Measurements from ENCODE around the gene ABCD3.
"Not testable (repeated sequence)": the region's sequence is repeated elsewhere in the genome, so short reads cannot be mapped to it uniquely, and the experiment has no call there.

ABCD3 gene

GRCh38 chr1:94417978-94418663 lies at the start of gene ABCD3:
Gene ABCD3, plus strand, starts transcription at chr1:94418389. Its CDS starts 90 bp downstream, at chr1:94418479.
- peak; percentile 98 for DNase-seq (ENCODE audit: low spot score)

- DNase-seq (ENCODE audit: low spot score), result not testable (repeated sequence)
Observed at GRCh38 chr1:94372771-94373170, 45.4 kb upstream of the ABCD3 start.

- not testable (repeated sequence) for DNase-seq (ENCODE audit: low spot score)
Observed at GRCh38 chr1:94373311-94373710, 44.9 kb upstream of the ABCD3 start.

GRCh38 chr1:94375666-94376065 lies 42.5 kb upstream of the ABCD3 start:
- not testable (repeated sequence) for DNase-seq (ENCODE audit: low spot score)

- DNase-seq (ENCODE audit: low spot score), result not testable (repeated sequence)
Observed at GRCh38 chr1:94378493-94378892, 39.7 kb upstream of the ABCD3 start.

GRCh38 chr1:94379615-94380014 lies 38.6 kb upstream of the ABCD3 start:
- no peak for DNase-seq (ENCODE audit: low spot score)

- no peak for DNase-seq (ENCODE audit: low spot score)
Observed at GRCh38 chr1:94382201-94382600, 36.0 kb upstream of the ABCD3 start.

- no peak for DNase-seq (ENCODE audit: low spot score)
Observed at GRCh38 chr1:94383966-94384408, 34.2 kb upstream of the ABCD3 start.

GRCh38 chr1:94384485-94385265 lies 33.5 kb upstream of the ABCD3 start:
- peak; percentile 18 for DNase-seq (ENCODE audit: low spot score)

- DNase-seq (ENCODE audit: low spot score), result no peak
Observed at GRCh38 chr1:94385308-94385929, 32.8 kb upstream of the ABCD3 start.

GRCh38 chr1:94389298-94389697 lies 28.9 kb upstream of the ABCD3 start:
- no peak for DNase-seq (ENCODE audit: low spot score)

- DNase-seq (ENCODE audit: low spot score), result no peak
Observed at GRCh38 chr1:94394247-94394646, 23.9 kb upstream of the ABCD3 start.

- DNase-seq (ENCODE audit: low spot score), result no peak
Observed at GRCh38 chr1:94395231-94395630, 23.0 kb upstream of the ABCD3 start.

- DNase-seq (ENCODE audit: low spot score), result no peak
Observed at GRCh38 chr1:94395748-94396309, 22.4 kb upstream of the ABCD3 start.

- no peak for DNase-seq (ENCODE audit: low spot score)
Observed at GRCh38 chr1:94396356-94397010, 21.7 kb upstream of the ABCD3 start.

- DNase-seq (ENCODE audit: low spot score), result no peak
Observed at GRCh38 chr1:94398356-94398755, 19.8 kb upstream of the ABCD3 start.

- DNase-seq (ENCODE audit: low spot score), result no peak
Observed at GRCh38 chr1:94399453-94399852, 18.7 kb upstream of the ABCD3 start.

- no peak for DNase-seq (ENCODE audit: low spot score)
Observed at GRCh38 chr1:94401206-94401605, 17.0 kb upstream of the ABCD3 start.

- no peak for DNase-seq (ENCODE audit: low spot score)
Observed at GRCh38 chr1:94406446-94406845, 11.7 kb upstream of the ABCD3 start.

GRCh38 chr1:94408104-94408830 lies 9.9 kb upstream of the ABCD3 start:
- no peak for DNase-seq (ENCODE audit: low spot score)

GRCh38 chr1:94411237-94411636 lies 7.0 kb upstream of the ABCD3 start:
- DNase-seq (ENCODE audit: low spot score), result no peak

Data from kidney capillary endothelial cell (primary cell).